ENCODE measurements around the gene VAV3.

DNA sequence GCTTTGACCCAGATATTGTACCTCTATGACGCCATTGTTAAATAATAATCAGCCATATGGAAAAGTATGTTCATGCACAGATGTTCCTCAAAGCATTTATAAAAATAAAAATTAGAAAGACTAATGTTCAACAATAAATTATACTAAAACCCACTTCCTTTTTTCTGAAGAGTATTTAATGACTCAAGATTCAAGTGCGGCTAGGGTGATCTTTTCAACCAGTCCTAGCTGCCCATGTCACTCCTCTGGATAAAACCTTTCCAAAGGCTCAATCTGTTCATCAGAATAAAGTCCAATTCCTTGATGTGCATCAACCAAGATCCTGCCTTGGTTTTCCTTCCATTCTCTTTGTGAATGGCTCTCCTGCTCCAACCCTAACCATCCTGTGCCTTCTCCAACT, 292.0 kb downstream of the VAV3 start:
- TF ChIP-seq POLR2AphosphoS5 (IDR thresholded peaks at IDR 0.05; ENCODE audit: low read depth, low read length) (no peak), CTCF (IDR thresholded peaks at IDR 0.05) (no peak)
- TF ChIP-seq, protein P1, sequence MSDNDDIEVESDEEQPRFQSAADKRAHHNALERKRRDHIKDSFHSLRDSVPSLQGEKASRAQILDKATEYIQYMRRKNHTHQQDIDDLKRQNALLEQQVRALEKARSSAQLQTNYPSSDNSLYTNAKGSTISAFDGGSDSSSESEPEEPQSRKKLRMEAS (IDR thresholded peaks at IDR 0.05; ENCODE audit: low read depth): no peak
